Keratinocyte (primary cell): ENCODE data around the gene KLHL28.

Experiments used
- CTCF ChIP-seq, 3 experiments: IDR thresholded peaks in 1 of 3; conservative IDR thresholded peaks in 1 of 3; optimal IDR thresholded peaks in 1 of 3; 2 replicates in 2 of 3; 3 replicates in 1 of 3; pipeline versions ENCODE3 to v1.5.1; 2011; ENCODE audit warnings: low read length in 3 of 3, mild to moderate bottlenecking in 3 of 3, moderate library complexity in 2 of 3, control low read depth in 1 of 3, inconsistent platforms in 1 of 3; ENCODE audit not compliant: insufficient read depth in 2 of 3; ENCODE audit errors: extremely low read depth in 1 of 3
- EZH2 ChIP-seq: IDR thresholded peaks from one replicate; pipeline ENCODE4 v1.6.1; 2012; ENCODE audit warnings: inconsistent platforms, mild to moderate bottlenecking, low read length, moderate library complexity

- TF ChIP-seq CTCF (optimal IDR thresholded peaks at IDR 0.05 in 1 of 3, IDR thresholded peaks at IDR 0.05 in 1 of 3, conservative IDR thresholded peaks at IDR 0.05 in 1 of 3; ENCODE audit: extremely low read depth in 1 of 3, insufficient read depth in 2 of 3, low read length in 3 of 3) (no peak), EZH2 (no peak)
Measured at GRCh38 chr14:44914849-44915248, 46.9 kb downstream of the KLHL28 start.
